GM12874 (cell line): ENCODE measurements around the gene QTRT2.

Source experiments
- TF ChIP-seq, protein P1 (sequence below): IDR thresholded peaks from 2 replicates; pipeline ENCODE4 v1.5.1; 2011; ENCODE audit warnings: low read depth, mild to moderate bottlenecking, control low read depth, low read length, moderate library complexity; ENCODE audit not compliant: insufficient read depth

The QTRT2 gene

DNA sequence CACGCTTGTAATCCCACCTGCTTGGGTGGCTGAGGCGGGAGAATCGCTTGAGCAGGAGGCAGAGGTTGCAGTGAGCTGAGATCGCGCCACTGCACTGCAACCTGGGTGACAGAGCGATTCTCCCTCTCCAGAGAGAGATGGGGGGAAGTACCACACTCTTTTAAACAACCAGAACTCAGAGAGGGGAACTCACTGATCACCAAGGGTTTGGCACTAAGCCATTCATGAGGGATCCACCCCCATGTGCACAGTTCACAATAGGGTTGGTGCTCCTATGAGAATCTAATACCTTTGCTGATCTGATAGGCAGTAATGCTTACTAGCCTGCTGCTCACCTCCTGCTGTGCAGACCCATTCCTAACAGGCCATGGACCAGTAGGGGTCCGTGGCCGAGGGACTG lies 51.6 kb downstream of the QTRT2 start:
- TF ChIP-seq, protein P1, sequence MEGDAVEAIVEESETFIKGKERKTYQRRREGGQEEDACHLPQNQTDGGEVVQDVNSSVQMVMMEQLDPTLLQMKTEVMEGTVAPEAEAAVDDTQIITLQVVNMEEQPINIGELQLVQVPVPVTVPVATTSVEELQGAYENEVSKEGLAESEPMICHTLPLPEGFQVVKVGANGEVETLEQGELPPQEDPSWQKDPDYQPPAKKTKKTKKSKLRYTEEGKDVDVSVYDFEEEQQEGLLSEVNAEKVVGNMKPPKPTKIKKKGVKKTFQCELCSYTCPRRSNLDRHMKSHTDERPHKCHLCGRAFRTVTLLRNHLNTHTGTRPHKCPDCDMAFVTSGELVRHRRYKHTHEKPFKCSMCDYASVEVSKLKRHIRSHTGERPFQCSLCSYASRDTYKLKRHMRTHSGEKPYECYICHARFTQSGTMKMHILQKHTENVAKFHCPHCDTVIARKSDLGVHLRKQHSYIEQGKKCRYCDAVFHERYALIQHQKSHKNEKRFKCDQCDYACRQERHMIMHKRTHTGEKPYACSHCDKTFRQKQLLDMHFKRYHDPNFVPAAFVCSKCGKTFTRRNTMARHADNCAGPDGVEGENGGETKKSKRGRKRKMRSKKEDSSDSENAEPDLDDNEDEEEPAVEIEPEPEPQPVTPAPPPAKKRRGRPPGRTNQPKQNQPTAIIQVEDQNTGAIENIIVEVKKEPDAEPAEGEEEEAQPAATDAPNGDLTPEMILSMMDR = no peak

DNA sequence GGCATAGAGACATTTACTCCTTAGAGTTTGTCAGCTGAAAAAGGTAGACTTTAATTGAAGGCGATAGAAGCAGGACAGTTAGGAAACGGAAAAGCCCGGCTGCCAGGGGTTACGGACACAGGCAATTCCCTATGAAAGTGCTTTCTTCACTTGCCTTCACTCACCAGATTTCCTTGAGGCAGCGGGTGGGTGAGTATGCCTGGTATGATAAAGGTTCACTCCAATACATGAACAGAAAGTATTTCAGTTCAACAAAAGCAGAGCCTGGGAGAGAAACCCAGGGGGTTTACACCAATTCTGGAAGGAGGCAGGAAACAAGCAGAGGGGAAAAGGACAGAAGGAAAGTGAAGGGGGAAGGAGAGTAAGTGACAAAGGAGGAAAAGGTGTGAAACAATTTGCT lies 53.9 kb downstream of the QTRT2 start:
- TF ChIP-seq, protein P1 = no peak

DNA sequence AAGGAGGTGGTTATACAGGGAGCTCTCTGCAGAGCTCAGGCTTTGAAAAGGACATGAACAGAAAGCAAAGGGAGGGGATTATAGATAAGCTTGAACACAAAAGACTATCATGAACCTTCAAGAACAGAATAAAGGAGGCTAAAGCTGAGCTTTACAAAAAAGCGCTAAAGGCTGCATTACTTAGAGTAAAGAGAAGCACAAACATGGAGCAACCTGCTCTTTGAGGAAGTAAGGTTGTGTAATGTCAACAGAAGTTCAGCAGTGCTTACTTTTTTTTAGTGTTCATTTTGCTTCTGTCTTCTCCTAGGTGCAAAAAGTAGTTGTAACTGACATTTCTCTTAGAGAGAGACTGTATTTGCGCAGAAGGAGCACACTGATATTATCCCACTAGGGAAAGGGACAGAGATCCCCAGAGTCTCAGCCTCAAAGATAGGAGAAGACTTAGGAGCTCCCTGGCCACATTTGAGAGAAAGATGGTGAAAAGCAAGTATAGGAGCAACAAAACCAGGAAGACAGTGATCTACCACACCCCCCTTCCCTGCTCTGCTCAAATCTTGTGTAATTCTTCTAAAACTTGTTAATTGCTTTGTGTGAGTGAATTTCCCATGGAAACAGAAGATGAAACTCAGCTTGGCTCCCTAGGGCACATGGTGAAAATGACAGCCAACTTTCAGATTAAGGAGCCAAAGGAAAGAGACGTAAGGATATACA lies 54.7 kb downstream of the QTRT2 start:
- TF ChIP-seq, protein P1 = no peak

DNA sequence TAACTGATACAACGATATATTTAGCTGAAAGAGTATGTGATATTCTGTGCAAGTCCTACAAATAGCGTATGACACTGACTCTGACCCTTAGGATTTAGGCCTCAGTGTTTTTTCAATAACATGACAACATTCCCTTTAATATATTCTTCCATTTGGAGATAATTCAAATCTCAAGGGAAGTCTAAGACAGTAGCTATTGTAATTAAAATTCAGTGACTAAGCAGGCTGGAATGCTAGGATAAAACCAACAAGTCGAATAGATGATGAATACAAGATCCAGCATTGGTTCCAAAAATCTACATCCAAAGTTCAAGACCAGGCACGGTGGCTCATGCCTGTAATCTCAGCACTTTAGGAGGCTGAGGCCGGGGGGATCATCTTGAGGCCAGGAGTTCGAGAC lies 56.2 kb downstream of the QTRT2 start:
- TF ChIP-seq, protein P1 = no peak

DNA sequence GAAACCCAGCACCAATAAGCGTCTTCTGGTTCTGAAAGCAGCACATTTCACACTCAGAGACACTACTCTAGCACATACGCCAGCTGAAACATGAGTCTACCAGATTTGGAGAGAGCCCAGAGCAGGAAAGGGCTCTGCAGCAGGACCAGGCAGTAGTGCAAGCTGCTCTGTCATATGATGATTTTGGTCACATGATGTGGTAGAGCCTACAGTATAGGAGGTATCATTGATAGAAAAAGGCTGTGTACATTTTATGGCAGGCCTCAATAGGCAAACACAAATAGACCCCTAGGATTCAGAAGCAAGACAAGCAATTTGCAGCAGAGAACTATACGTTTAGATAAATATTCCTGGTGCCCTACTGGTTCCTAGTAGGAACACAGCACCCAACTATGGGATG lies 58.2 kb downstream of the QTRT2 start:
- TF ChIP-seq, protein P1 = no peak

DNA sequence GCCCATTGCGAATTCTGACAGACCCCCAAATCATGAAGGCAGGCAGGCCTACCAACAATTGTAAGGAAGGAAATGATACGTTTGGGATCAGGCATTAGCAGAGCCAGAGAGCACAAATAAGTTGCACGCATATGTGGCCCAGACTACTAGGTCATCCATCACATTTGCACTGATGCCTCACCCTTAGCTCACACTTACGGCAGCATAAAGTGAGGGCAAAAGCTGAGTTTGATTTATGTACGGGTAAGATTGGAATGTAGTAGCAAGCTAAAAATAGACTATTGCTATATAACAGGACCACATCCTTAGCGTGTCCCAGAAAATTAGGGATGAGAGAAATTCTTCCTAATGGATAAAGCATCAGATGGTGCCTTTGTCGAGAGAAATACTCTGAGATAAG lies 58.6 kb downstream of the QTRT2 start:
- TF ChIP-seq, protein P1 = no peak

DNA sequence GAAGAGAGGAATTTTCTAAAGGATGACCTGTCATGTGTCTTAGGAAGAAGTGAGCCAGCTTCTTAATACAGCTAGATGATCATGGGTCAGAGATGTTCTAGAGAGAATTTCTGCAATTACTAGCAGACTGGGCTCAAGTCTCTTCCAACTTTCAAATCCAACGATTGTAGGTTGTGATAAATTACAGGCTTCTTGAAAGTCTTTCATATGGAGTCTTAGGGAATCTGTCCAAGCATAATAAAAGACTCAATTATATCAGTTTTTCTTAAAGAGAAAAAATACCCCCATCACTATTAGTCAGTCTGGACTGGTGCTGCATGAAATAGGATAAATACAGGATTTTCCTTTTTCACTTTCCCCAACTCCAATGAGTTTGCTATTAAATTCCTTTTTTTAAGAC lies 63.2 kb downstream of the QTRT2 start:
- TF ChIP-seq, protein P1 = no peak

DNA sequence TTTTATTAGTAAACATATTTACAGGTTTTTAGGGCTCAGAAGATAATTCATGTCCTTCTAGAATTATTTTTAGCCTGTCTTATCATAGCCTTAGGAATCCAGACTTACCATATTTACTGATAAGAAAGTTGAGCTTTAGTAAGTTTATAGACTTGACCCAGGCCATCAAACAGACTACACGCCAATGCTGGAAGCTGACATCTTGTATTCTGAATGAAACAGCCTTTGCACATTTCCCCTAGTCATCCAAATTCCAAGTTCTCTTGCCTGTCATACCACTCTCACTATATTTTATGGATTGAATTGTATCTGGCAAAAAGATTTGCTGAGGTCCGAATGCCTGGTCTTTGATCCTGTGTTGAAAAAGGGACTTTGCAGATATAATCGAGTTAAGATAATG lies 63.7 kb downstream of the QTRT2 start:
- TF ChIP-seq, protein P1 = no peak
